Stimulated activated CD8-positive, alpha-beta memory T cell treated with anti-CD3 and anti-CD28 coated beads, Interleukin-4, amount 100 ng/mL, for 24 hours (primary cell): ENCODE results near the gene TMEM235.

Experiments
- DNase-seq: peaks from one replicate; pipeline ENCODE4 v3.0.0-alpha.2; 2020; ENCODE audit warnings: low read depth

The TMEM235 gene

GRCh38 chr17:78230996-78231935 is at the start of gene TMEM235:
TSS of gene TMEM235 (plus strand) at chr17:78231631. CDS start at chr17:78232024, 393 bp downstream.
- no peak for DNase-seq

GRCh38 chr17:78182504-78182903 is 48.9 kb upstream of the TMEM235 start:
- no peak for DNase-seq

- no peak for DNase-seq
These were observed 47.5 kb upstream of the TMEM235 start for GRCh38 chr17:78183916-78184315.

- DNase-seq, result no peak
These were observed 47.1 kb upstream of the TMEM235 start for GRCh38 chr17:78184351-78184750.

GRCh38 chr17:78184868-78185267 is 46.6 kb upstream of the TMEM235 start:
- DNase-seq, result no peak

GRCh38 chr17:78185981-78186691 is 45.3 kb upstream of the TMEM235 start:
- DNase-seq, result no peak

- DNase-seq, result peak; percentile 86
These were observed 44.5 kb upstream of the TMEM235 start, which contains the start of the genes AFMID and TK1 for GRCh38 chr17:78186692-78187595. TSS of gene AFMID (plus strand) at chr17:78187362. CDS start at chr17:78187371, 9 bp downstream. TSS of gene TK1 (minus strand) at chr17:78187052. CDS start at chr17:78186994, 58 bp downstream.

GRCh38 chr17:78196716-78197115 is 34.7 kb upstream of the TMEM235 start:
- no peak for DNase-seq

GRCh38 chr17:78197147-78197832 is 34.1 kb upstream of the TMEM235 start:
- DNase-seq, result no peak

GRCh38 chr17:78200451-78200850 is 31.0 kb upstream of the TMEM235 start:
- DNase-seq, result no peak

GRCh38 chr17:78202666-78203065 is 28.8 kb upstream of the TMEM235 start:
- no peak for DNase-seq

GRCh38 chr17:78204387-78205123 is 26.9 kb upstream of the TMEM235 start:
- DNase-seq, result no peak

- no peak for DNase-seq
These were observed 26.2 kb upstream of the TMEM235 start for GRCh38 chr17:78205124-78205775.

- no peak for DNase-seq
These were observed 25.1 kb upstream of the TMEM235 start for GRCh38 chr17:78206298-78206697.

GRCh38 chr17:78208486-78208885 is 22.9 kb upstream of the TMEM235 start:
- DNase-seq, result no peak

- no peak for DNase-seq
These were observed 21.3 kb upstream of the TMEM235 start for GRCh38 chr17:78210111-78210510.

GRCh38 chr17:78211032-78211431 is 20.4 kb upstream of the TMEM235 start:
- DNase-seq, result no peak

GRCh38 chr17:78214016-78214705 is 17.3 kb upstream of the TMEM235 start, which contains the start of gene BIRC5:
TSS of gene BIRC5 (plus strand) at chr17:78214253. CDS start at chr17:78214317, 64 bp downstream.
- DNase-seq, result peak; percentile 86

- no peak for DNase-seq
These were observed 16.7 kb upstream of the TMEM235 start for GRCh38 chr17:78214706-78215061.
